ENCODE results near the gene HRH4.

Gene HRH4

DNA sequence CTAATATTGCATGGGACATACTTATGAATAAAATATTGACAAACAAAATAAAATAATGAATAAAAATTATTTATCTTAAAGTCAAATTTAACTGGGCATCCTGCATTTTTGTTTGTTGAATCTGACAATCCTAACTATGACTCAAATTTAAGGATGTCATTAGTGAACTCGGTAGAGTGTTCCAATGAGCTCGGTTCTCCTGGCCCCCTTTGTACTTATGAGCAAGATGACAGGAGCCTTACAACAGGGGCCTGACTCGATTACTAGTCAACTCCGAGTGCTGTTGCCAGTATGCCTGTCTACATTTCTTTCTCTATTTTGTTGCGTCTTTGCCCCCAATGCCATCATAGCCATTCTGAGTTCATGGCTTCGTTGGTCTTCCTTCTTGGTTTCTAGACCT lies 40.3 kb downstream of the HRH4 start:
- Histone ChIP-seq H3K9ac (ENCODE audit: low read length) (no peak overlapping the region), H3K4me2 (ENCODE audit: low read length) (no peak overlapping the region), H3K36me3 (replicated peaks; ENCODE audit: low read depth, low read length) (no peaks in the 10 kb centered on the region), H3K27ac (ENCODE audit: low read length) (no peak overlapping the region), H3K79me2 (ENCODE audit: low read length) (no peaks in the 10 kb centered on the region), H2AFZ (ENCODE audit: low read depth, low read length) (no peak overlapping the region), H3K9me3 (ENCODE audit: insufficient read depth, low read length) (no peaks in the 10 kb centered on the region), H4K20me1 (ENCODE audit: insufficient read depth, low read length) (no peaks in the 10 kb centered on the region), H3K4me3 (ENCODE audit: low read length) (no peak overlapping the region), H3K27me3 (ENCODE audit: low read depth, low read length) (no peaks in the 10 kb centered on the region), H3K4me1 (ENCODE audit: low read length) (peaks cover 15% of the 10 kb centered on the region)
- no peak for TF ChIP-seq EZH2phosphoT487 (IDR thresholded peaks at IDR 0.05; ENCODE audit: low read depth)
- TF ChIP-seq, protein P1, sequence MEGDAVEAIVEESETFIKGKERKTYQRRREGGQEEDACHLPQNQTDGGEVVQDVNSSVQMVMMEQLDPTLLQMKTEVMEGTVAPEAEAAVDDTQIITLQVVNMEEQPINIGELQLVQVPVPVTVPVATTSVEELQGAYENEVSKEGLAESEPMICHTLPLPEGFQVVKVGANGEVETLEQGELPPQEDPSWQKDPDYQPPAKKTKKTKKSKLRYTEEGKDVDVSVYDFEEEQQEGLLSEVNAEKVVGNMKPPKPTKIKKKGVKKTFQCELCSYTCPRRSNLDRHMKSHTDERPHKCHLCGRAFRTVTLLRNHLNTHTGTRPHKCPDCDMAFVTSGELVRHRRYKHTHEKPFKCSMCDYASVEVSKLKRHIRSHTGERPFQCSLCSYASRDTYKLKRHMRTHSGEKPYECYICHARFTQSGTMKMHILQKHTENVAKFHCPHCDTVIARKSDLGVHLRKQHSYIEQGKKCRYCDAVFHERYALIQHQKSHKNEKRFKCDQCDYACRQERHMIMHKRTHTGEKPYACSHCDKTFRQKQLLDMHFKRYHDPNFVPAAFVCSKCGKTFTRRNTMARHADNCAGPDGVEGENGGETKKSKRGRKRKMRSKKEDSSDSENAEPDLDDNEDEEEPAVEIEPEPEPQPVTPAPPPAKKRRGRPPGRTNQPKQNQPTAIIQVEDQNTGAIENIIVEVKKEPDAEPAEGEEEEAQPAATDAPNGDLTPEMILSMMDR (IDR thresholded peaks at IDR 0.05; ENCODE audit: low read depth, low read length): no peak

DNA sequence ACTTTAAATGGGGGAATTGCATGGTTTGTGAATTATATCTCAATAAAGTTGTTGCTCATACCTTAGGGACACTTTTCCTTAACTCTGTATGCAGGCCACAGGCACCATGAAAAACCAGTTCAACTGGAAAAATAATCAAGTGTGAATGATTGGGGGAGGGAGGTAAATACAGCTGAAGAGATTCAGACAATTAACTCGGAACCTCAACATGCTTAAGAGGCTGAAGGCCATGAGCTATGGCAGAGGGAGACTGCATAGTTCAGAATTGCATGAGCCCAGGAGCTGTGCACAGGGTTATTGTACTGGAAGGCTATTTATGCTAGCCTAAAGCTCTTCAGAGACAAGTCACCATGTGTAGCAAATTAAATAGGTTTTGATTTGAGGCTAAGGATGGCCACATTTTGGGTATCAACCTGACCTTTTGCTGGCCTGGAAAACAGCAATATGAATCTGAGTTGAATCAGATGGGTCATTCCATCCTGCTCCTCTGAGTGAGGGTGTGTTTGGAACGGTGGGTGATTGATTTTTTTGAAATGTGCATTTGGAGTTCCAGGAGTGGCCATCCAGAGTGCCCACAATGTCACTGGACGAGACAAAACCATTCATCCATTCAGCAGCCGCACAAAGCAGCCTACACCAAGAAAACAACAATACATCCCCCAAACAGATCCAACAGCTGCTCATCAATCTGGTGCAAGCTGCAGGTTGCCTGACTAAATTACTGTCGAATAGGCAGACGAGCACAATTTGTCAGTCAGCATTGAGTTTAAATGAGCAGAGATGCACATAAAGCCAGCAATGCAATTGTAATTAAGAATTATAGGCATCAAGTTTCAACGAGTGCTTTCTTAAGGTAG lies 42.5 kb downstream of the HRH4 start:
- H3K9me3 ChIP-seq (ENCODE audit: insufficient read depth, low read length): no peaks in the 10 kb centered on the region
- H3K27me3 ChIP-seq (ENCODE audit: low read depth, low read length): no peaks in the 10 kb centered on the region
- no peak overlapping the region for H3K4me2 ChIP-seq (ENCODE audit: low read length)
- H3K79me2 ChIP-seq (ENCODE audit: low read length): no peaks in the 10 kb centered on the region
- no peak overlapping the region for H3K27ac ChIP-seq (ENCODE audit: low read length)
- peaks cover 15% of the 10 kb centered on the region for H3K4me1 ChIP-seq (ENCODE audit: low read length)
- TF ChIP-seq, protein P1 (IDR thresholded peaks at IDR 0.05; ENCODE audit: low read depth, low read length): no peak
- TF ChIP-seq EZH2phosphoT487 (IDR thresholded peaks at IDR 0.05; ENCODE audit: low read depth): no peak
- H3K4me3 ChIP-seq (ENCODE audit: low read length): no peak overlapping the region
- no peak overlapping the region for H2AFZ ChIP-seq (ENCODE audit: low read depth, low read length)
- H3K9ac ChIP-seq (ENCODE audit: low read length): no peak overlapping the region
- H3K36me3 ChIP-seq (replicated peaks; ENCODE audit: low read depth, low read length): no peaks in the 10 kb centered on the region
- no peaks in the 10 kb centered on the region for H4K20me1 ChIP-seq (ENCODE audit: insufficient read depth, low read length)

- no peak overlapping the region for H3K27ac ChIP-seq (ENCODE audit: low read length)
- H3K4me1 ChIP-seq (ENCODE audit: low read length): peaks cover 8% of the 10 kb centered on the region
- no peak overlapping the region for H3K4me3 ChIP-seq (ENCODE audit: low read length)
- no peaks in the 10 kb centered on the region for H3K9me3 ChIP-seq (ENCODE audit: insufficient read depth, low read length)
- no peaks in the 10 kb centered on the region for H4K20me1 ChIP-seq (ENCODE audit: insufficient read depth, low read length)
- H3K36me3 ChIP-seq (replicated peaks; ENCODE audit: low read depth, low read length): no peaks in the 10 kb centered on the region
- no peak overlapping the region for H2AFZ ChIP-seq (ENCODE audit: low read depth, low read length)
- no peaks in the 10 kb centered on the region for H3K27me3 ChIP-seq (ENCODE audit: low read depth, low read length)
- TF ChIP-seq, protein P1 (IDR thresholded peaks at IDR 0.05; ENCODE audit: low read depth, low read length): no peak
- no peak for TF ChIP-seq EZH2phosphoT487 (IDR thresholded peaks at IDR 0.05; ENCODE audit: low read depth)
- H3K4me2 ChIP-seq (ENCODE audit: low read length): no peak overlapping the region
- no peaks in the 10 kb centered on the region for H3K79me2 ChIP-seq (ENCODE audit: low read length)
- no peak overlapping the region for H3K9ac ChIP-seq (ENCODE audit: low read length)
These were observed 44.0 kb downstream of the HRH4 start for GRCh38 chr18:24504401-24504800.

DNA sequence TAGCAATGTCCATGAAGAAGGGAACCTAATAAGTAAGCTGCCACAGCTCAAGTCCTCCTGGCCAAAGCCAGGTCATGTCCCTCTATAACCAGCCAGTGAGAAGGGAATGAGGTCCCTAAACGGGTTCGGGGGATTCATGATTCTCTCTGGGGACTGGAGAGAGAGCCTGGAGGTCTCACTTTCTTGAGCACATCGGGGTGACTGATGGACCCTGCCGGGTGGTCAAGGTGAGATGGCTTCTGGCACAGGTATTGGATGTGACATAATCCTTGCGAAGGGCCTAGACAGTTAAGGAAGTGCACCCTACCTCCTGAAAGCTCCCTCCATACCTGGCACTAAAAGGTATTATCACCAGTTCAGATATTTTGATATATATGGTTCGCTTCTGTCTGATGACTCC lies 45.7 kb downstream of the HRH4 start:
- Histone ChIP-seq H3K9ac (ENCODE audit: low read length) (no peak overlapping the region), H3K79me2 (ENCODE audit: low read length) (no peaks in the 10 kb centered on the region), H3K36me3 (replicated peaks; ENCODE audit: low read depth, low read length) (no peaks in the 10 kb centered on the region), H3K4me3 (ENCODE audit: low read length) (no peak overlapping the region), H3K27ac (ENCODE audit: low read length) (no peak overlapping the region), H2AFZ (ENCODE audit: low read depth, low read length) (no peak overlapping the region), H3K9me3 (ENCODE audit: insufficient read depth, low read length) (no peaks in the 10 kb centered on the region), H3K4me2 (ENCODE audit: low read length) (no peak overlapping the region), H4K20me1 (ENCODE audit: insufficient read depth, low read length) (no peaks in the 10 kb centered on the region), H3K4me1 (ENCODE audit: low read length) (no peaks in the 10 kb centered on the region), H3K27me3 (ENCODE audit: low read depth, low read length) (no peaks in the 10 kb centered on the region)
- TF ChIP-seq EZH2phosphoT487 (IDR thresholded peaks at IDR 0.05; ENCODE audit: low read depth): no peak
- TF ChIP-seq, protein P1 (IDR thresholded peaks at IDR 0.05; ENCODE audit: low read depth, low read length): no peak

Measured in OCI-LY3 (cell line).